H1 (cell line): ENCODE measurements around the gene MRPL9. TPM values are rescaled to one million over a fixed set of nuclear protein-coding genes. Genes with fewer than 3 reads are reported as not detected.

Experiments used
- CTCF ChIA-PET: fragments of 300-600 bp; sonication (Branson Sonifier 250); formaldehyde crosslinking; loops from one replicate; lab custom pipeline; 2021; ENCODE audit not compliant: partially characterized antibody; lab: Charles Lee
- POLR2A ChIA-PET: fragments of 300-600 bp; sonication (Branson Sonifier 250); formaldehyde crosslinking; loops from one replicate; lab custom pipeline; 2021; ENCODE audit warnings: inconsistent platforms; ENCODE audit not compliant: partially characterized antibody; lab: Charles Lee
- DNase-seq, 2 experiments: peaks; one replicate each; pipeline versions ENCODE4 v3.0.0 to v3.0.0-alpha.2; 2010 to 2022; ENCODE audit warnings: low spot score in 2 of 2, low read depth in 1 of 2, mixed read lengths in 1 of 2
- FAIRE-seq: peaks from 2 replicates; lab custom pipeline; 2011; peaks lifted over from hg19 to GRCh38; lab: Jason Lieb, UNC
- H2AFZ ChIP-seq: 2 replicates; pipeline ENCODE4 v1.8.1; 2012; ENCODE audit warnings: low read length, inconsistent platforms
- H2AK5ac ChIP-seq: 2 replicates; pipeline ENCODE4 v1.6.1; 2013; ENCODE audit warnings: low read depth, low read length
- H2BK120ac ChIP-seq: replicated peaks from 2 replicates; pipeline ENCODE3; 2013; ENCODE audit warnings: low read depth, low read length, inconsistent platforms
- H2BK12ac ChIP-seq: 2 replicates; pipeline ENCODE4 v1.6.1; 2013; ENCODE audit warnings: low read depth, low read length
- H2BK15ac ChIP-seq: 2 replicates; pipeline ENCODE4 v1.6.1; 2013; ENCODE audit warnings: low read length
- H2BK20ac ChIP-seq: 2 replicates; pipeline ENCODE4 v1.6.1; 2013; ENCODE audit warnings: low read length
- H2BK5ac ChIP-seq: 2 replicates; pipeline ENCODE4 v1.6.1; 2013; ENCODE audit warnings: low read depth, low read length
- H3K14ac ChIP-seq: 2 replicates; pipeline ENCODE4 v1.6.1; 2013; ENCODE audit warnings: inconsistent platforms; ENCODE audit not compliant: insufficient read length
- H3K18ac ChIP-seq: 2 replicates; pipeline ENCODE4 v1.6.1; 2013; ENCODE audit warnings: low read length; ENCODE audit errors: extremely low read depth
- H3K23ac ChIP-seq: 2 replicates; pipeline ENCODE4 v1.6.1; 2013; ENCODE audit warnings: inconsistent platforms; ENCODE audit not compliant: insufficient read length
- H3K23me2 ChIP-seq: 2 replicates; pipeline ENCODE4 v1.6.1; 2013; ENCODE audit warnings: low read depth, low read length
- H3K27ac ChIP-seq: 2 replicates; pipeline ENCODE4 v1.6.1; 2011; ENCODE audit warnings: low read depth, low read length, inconsistent platforms
- H3K27me3 ChIP-seq, 4 experiments: replicated peaks in 1 of 4; 1 replicate in 1 of 4; 2 replicates in 3 of 4; pipeline versions ENCODE4 v1.6.1 to v1.8.1; 2011 to 2013; ENCODE audit warnings: low read length in 3 of 4, mild to moderate bottlenecking in 3 of 4, inconsistent platforms in 2 of 4, mixed read lengths in 2 of 4, moderate library complexity in 1 of 4; ENCODE audit not compliant: control insufficient read depth in 3 of 4, insufficient read depth in 3 of 4; ENCODE audit errors: extremely low read depth in 1 of 4
- H3K36me3 ChIP-seq, 4 experiments: 2 replicates each; pipeline versions ENCODE4 v1.6.1 to v1.8.1; 2011 to 2013; ENCODE audit warnings: mild to moderate bottlenecking in 4 of 4, low read length in 3 of 4, moderate library complexity in 2 of 4, control low read depth in 1 of 4, inconsistent platforms in 1 of 4; ENCODE audit not compliant: insufficient read depth in 4 of 4, control insufficient read depth in 2 of 4
- H3K4ac ChIP-seq: replicated peaks from 2 replicates; pipeline ENCODE3; 2013; ENCODE audit warnings: low read length, low read depth, mixed read lengths, inconsistent platforms; ENCODE audit not compliant: insufficient read length
- H3K4me1 ChIP-seq, 4 experiments: replicated peaks in 1 of 4; 1 replicate in 1 of 4; 2 replicates in 3 of 4; pipeline versions ENCODE4 v1.6.1 to v1.8.1; 2011 to 2013; ENCODE audit warnings: low read length in 3 of 4, inconsistent platforms in 2 of 4, mixed read lengths in 1 of 4; ENCODE audit not compliant: insufficient read depth in 4 of 4, control insufficient read depth in 3 of 4
- H3K4me2 ChIP-seq, 2 experiments: 2 replicates each; pipeline versions ENCODE4 v1.6.1 to v1.8.1; 2011 to 2013; ENCODE audit warnings: low read depth in 2 of 2, low read length in 2 of 2, control low read depth in 1 of 2, inconsistent platforms in 1 of 2, mild to moderate bottlenecking in 1 of 2; ENCODE audit not compliant: insufficient read depth in 1 of 2
- H3K4me3 ChIP-seq, 4 experiments: fragments of 200-600, 300-600 bp in 1 of 4; sonication (generic), shearing (Covaris generic), sonication (Bioruptor Twin) in 1 of 4; 2 replicates each; pipeline versions ENCODE4 v1.5.1 to v1.8.1; 2011 to 2016; ENCODE audit warnings: low read length in 4 of 4, low read depth in 3 of 4, control low read depth in 2 of 4, inconsistent platforms in 2 of 4, mild to moderate bottlenecking in 2 of 4, mixed read lengths in 1 of 4, moderate library complexity in 1 of 4; ENCODE audit not compliant: insufficient read depth in 2 of 4; ENCODE audit errors: extremely low read depth in 1 of 4
- H3K56ac ChIP-seq: replicated peaks from 2 replicates; pipeline ENCODE3; 2013; ENCODE audit warnings: low read depth, mild to moderate bottlenecking, mixed read lengths, low read length, inconsistent platforms; ENCODE audit not compliant: insufficient read length
- H3K79me1 ChIP-seq: 2 replicates; pipeline ENCODE4 v1.6.1; 2013; ENCODE audit warnings: low read depth, low read length, control low read depth
- H3K79me2 ChIP-seq, 2 experiments: 2 replicates each; pipeline versions ENCODE4 v1.6.1 to v1.8.1; 2012 to 2013; ENCODE audit warnings: low read length in 2 of 2, mild to moderate bottlenecking in 2 of 2, inconsistent platforms in 1 of 2; ENCODE audit not compliant: insufficient read depth in 2 of 2, control insufficient read depth in 1 of 2
- H3K9ac ChIP-seq, 4 experiments: replicated peaks in 1 of 4; 1 replicate in 1 of 4; 2 replicates in 3 of 4; pipeline versions ENCODE4 v1.6.1 to v1.8.1; 2011 to 2013; ENCODE audit warnings: low read depth in 3 of 4, low read length in 3 of 4, control low read depth in 2 of 4, mild to moderate bottlenecking in 2 of 4, moderate library complexity in 2 of 4, inconsistent platforms in 1 of 4; ENCODE audit errors: extremely low read depth in 1 of 4
- H3K9me3 ChIP-seq, 2 experiments: 2 replicates each; pipeline versions ENCODE4 v1.6.1 to v1.8.1; 2012 to 2013; ENCODE audit warnings: mild to moderate bottlenecking in 2 of 2, moderate library complexity in 2 of 2, control low read depth in 1 of 2, inconsistent platforms in 1 of 2, low read depth in 1 of 2, low read length in 1 of 2, mixed read lengths in 1 of 2; ENCODE audit not compliant: insufficient read depth in 2 of 2
- H4K20me1 ChIP-seq, 2 experiments: replicated peaks in 1 of 2; 2 replicates each; pipeline versions ENCODE3 to v1.8.1; 2011 to 2013; ENCODE audit warnings: inconsistent platforms in 2 of 2, low read length in 2 of 2, mild to moderate bottlenecking in 1 of 2; ENCODE audit not compliant: insufficient read depth in 2 of 2, control insufficient read depth in 1 of 2
- H4K5ac ChIP-seq: 2 replicates; pipeline ENCODE4 v1.6.1; 2013; ENCODE audit warnings: low read length, low read depth, mixed read lengths, inconsistent platforms; ENCODE audit not compliant: insufficient read length
- H4K8ac ChIP-seq: 2 replicates; pipeline ENCODE4 v1.8.0; 2013; ENCODE audit warnings: mild to moderate bottlenecking, moderate library complexity, low read length, inconsistent platforms; ENCODE audit not compliant: insufficient read depth; ENCODE audit errors: extremely low read depth
- H4K91ac ChIP-seq: replicated peaks from 2 replicates; pipeline ENCODE3; 2013; ENCODE audit warnings: low read length, mixed read lengths, inconsistent platforms; ENCODE audit not compliant: insufficient read length
- CBX5 ChIP-seq: fragments of 300-800, 300-1000 bp; sonication (generic); IDR thresholded peaks from 2 replicates; pipeline ENCODE4 v1.7.1; 2016; ENCODE audit warnings: antibody characterized with exemption, low read length, low read depth
- POLR2AphosphoS5 ChIP-seq: IDR thresholded peaks from 2 replicates; pipeline ENCODE4 v1.6.1; 2011; ENCODE audit warnings: low read depth, low read length
- RFX5 ChIP-seq: IDR thresholded peaks from 2 replicates; pipeline ENCODE4 v1.6.1; 2011; ENCODE audit warnings: low read depth, low read length, improper control_type of control experiment, borderline replicate concordance
- SAP30 ChIP-seq: fragments of 300-600 bp; sonication (generic); IDR thresholded peaks from 2 replicates; pipeline ENCODE4 v1.7.1; 2012; ENCODE audit warnings: low read length, moderate library complexity, mild to moderate bottlenecking, inconsistent platforms; ENCODE audit not compliant: insufficient read depth, insufficient replicate concordance
- SUZ12 ChIP-seq: fragments of 200-600 bp; sonication (generic); IDR thresholded peaks from 2 replicates; pipeline ENCODE4 v1.6.1; 2012; ENCODE audit warnings: mild to moderate bottlenecking, inconsistent platforms, low read length, moderate library complexity, mixed read lengths
- ZNF274 ChIP-seq: IDR thresholded peaks from 2 replicates; pipeline ENCODE4 v1.7.0; 2012; ENCODE audit warnings: low read length, borderline replicate concordance; ENCODE audit errors: extremely low read depth
- WGBS, 2 experiments: shearing (Covaris generic) in 1 of 2; methylation state at CpG; one replicate each; pipeline versions ENCODE4 v1.1.6 to v1.1.7; 2013 to 2015; ENCODE audit warnings: low lambda C conversion rate in 2 of 2, mixed read lengths in 2 of 2, inconsistent platforms in 1 of 2, low coverage in 1 of 2, missing lambda C conversion rate in 1 of 2; ENCODE audit not compliant: insufficient replicate concordance in 2 of 2, insufficient coverage in 1 of 2, insufficient read length in 1 of 2; ENCODE audit errors: extremely low coverage in 1 of 2, missing lambda C conversion rate in 1 of 2; 5-methylcytosine and 5-hydroxymethylcytosine counted together
- long read RNA-seq, 2 experiments: library from RNA in 1 of 2; library from capped mRNA in 1 of 2; stranded (forward); transcript quantifications; one replicate each; pipeline ENCODE4 v2.0.0, GENCODE V29; 2021; ENCODE audit warnings: inconsistent platforms in 1 of 2
- polyA minus RNA-seq, 3 experiments: library from RNA; depleted of rRNA, polyadenylated mRNA; stranded (reverse); fragments of >200 nt; gene quantifications; 1 replicate in 2 of 3; 2 replicates in 1 of 3; pipeline ENCODE4 v1.2.3, GENCODE V29; 2011
- polyA plus RNA-seq, 7 experiments: library from polyadenylated mRNA; depleted of rRNA in 3 of 7; stranded (reverse) in 5 of 7; unstranded in 2 of 7; fragments of >200 nt in 5 of 7; fragments of 200-250 nt in 2 of 7; gene quantifications; 1 replicate in 5 of 7; 2 replicates in 1 of 7; 4 replicates in 1 of 7; pipeline versions ENCODE4 v1.2.1 to v1.2.3, GENCODE V29; 2011 to 2013; ENCODE audit warnings: missing spikeins in 2 of 7, mixed read lengths in 2 of 7
- total RNA-seq: library from RNA; stranded (reverse); fragmentation: NEBNext Ultra II Directional; extraction: Animal tissue kit (Norgen Biotek cat#: 25700); gene quantifications from 2 replicates; pipeline ENCODE4 v1.2.1, GENCODE V29; 2021

The MRPL9 gene
- 96.4 and 113 TPM in 2 replicates for total RNA-seq
- 64.7 and 74.9 TPM in 2 replicates for polyA plus RNA-seq (2011; rRNA removed)
- 81.9 TPM for polyA plus RNA-seq (2011; cell fraction: cytosol; rRNA removed)
- 80.9 TPM for polyA plus RNA-seq (2011; cell fraction: nucleus; rRNA removed)
- polyA plus RNA-seq (2012, experiment 1 of 2): 90.9 to 124 TPM (median 106 TPM) in 4 replicates
- polyA plus RNA-seq (2012, experiment 2 of 2): 102 TPM
- polyA plus RNA-seq (2013, experiment 1 of 2): 69.8 TPM
- 74.0 TPM for polyA plus RNA-seq (2013, experiment 2 of 2)
- polyA minus RNA-seq (2011; rRNA and poly(A)+ RNA removed): 56.2 and 74.3 TPM in 2 replicates
- 48.1 TPM for polyA minus RNA-seq (2011; cell fraction: cytosol; rRNA and poly(A)+ RNA removed)
- polyA minus RNA-seq (2011; cell fraction: nucleus; rRNA and poly(A)+ RNA removed): 50.0 TPM
- long read RNA-seq, experiment 1, transcript MRPL9-202 (7 exons, 1,296 nt): major isoform, 49 of 91 reads
- long read RNA-seq, experiment 1, partial matches to known transcripts: 24 of 91 reads
- long read RNA-seq, experiment 1, other reads (novel, unspliced or antisense): 13 of 91 reads
- long read RNA-seq, experiment 2, transcript MRPL9-201 (6 exons, 882 nt): minor isoform, 10 of 164 reads
- long read RNA-seq, experiment 2, transcript MRPL9-202 (7 exons, 1,296 nt): major isoform, 127 of 164 reads
- long read RNA-seq, experiment 2, partial matches to known transcripts: 9 of 164 reads
- long read RNA-seq, experiment 2, other reads (novel, unspliced or antisense): 15 of 164 reads

DNA sequence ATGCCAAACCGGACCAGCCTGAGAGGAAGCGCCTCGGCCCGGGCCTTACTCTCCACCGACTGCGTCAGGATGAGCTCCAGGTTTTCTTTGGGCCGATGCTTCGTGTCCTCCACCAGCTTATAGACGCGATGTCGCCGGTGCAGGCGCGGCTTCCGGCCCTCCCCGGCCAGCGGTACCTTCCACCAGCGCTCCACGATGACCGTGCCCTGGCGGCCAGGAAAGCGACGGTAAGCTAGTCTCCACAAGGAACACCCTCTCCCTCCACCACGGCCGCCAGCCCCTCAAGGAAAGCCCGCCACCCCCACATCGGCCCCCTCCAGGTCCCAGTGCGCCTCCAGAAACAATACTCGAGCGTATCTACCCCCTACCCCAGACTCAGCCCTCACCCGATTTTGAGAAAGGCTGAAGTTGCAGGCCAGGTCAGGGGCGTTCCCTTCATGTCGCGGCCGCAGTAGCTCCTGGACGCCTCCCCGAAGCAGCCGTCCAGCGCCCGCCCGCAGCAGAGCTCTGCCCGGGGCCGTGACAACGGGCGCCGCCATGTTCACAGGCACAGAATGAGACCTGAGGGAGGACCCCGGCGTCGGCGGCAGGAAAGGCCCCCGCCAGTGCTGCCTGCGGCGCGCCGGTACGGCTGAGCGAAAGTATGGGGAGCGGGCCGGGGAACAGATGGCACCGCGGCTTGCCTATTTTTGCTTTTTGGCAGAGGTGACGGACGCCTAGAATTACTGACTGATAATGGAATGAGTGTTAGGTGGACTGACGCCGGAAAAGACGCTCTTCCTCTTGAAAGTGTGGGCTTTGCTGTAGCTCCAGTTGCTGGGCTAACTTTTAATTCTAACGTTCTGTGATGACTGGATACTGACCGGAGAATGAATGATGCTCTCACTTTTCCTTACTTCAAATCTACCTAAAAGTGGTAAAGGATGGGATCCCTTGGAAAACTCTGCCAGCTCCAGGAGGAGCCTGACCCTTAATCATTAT, at the start of gene MRPL9:
MRPL9 (minus strand) TSS at position 556 of the 981 bp plus-strand sequence; CDS start at position 539, 17 bp downstream.
- Histone ChIP-seq H2AFZ (peak within 1 kb of the TSS; percentile 98), H4K5ac (peak within 1 kb of the TSS; percentile 74), H2BK20ac (no peak within 1 kb of the TSS), H3K4me1 (0 out of 7 replicates have a peak, but pooled peaks cover 0 to 1% (median 0%) of the 10 kb centered on the region in 4 experiments), H2BK15ac (no peak within 1 kb of the TSS), H3K36me3 (peaks cover 9 to 30% (median 23%) of the 10 kb centered on the region in 4 experiments; a peak in 7 of 8 replicates), H2BK12ac (no peak within 1 kb of the TSS), H3K18ac (no peak within 1 kb of the TSS), H4K20me1 (no peaks in the 10 kb centered on the region), H3K79me2 (peaks cover 0 to 3% of the 10 kb centered on the region in 2 experiments; a peak in 1 of 4 replicates), H3K56ac (peak within 1 kb of the TSS; percentile 39), H3K9me3 (no peaks in the 10 kb centered on the region), H3K27ac (peak within 1 kb of the TSS; percentile 85), H2AK5ac (no peak within 1 kb of the TSS), H3K9ac (peak within 1 kb of the TSS; percentile 83 to 94 (median 92)), H3K4me3 (peak within 1 kb of the TSS; percentile 88 to 96 (median 92)), H3K27me3 (no peaks in the 10 kb centered on the region), H4K91ac (no peak within 1 kb of the TSS), H3K79me1 (no peaks in the 10 kb centered on the region), H3K23me2 (peaks cover 4% of the 10 kb centered on the region; the same call in 1 of the 2 replicates), H2BK120ac (no peak within 1 kb of the TSS), H3K14ac (no peak within 1 kb of the TSS), H3K23ac (no peak within 1 kb of the TSS), H2BK5ac (peak within 1 kb of the TSS; percentile 38; the same call in 1 of the 2 replicates), H3K4ac (no peak within 1 kb of the TSS), H4K8ac (peak within 1 kb of the TSS; percentile 98), H3K4me2 (peak within 1 kb of the TSS; percentile 75 to 97)
- DNase-seq (peak; percentile 36 to 91), FAIRE-seq (no peak)
- POLR2A ChIA-PET: interaction anchor here (0.7 to 2.3 kb wide), 22 partner anchors 9 to 224 kb away, joined by 3 to 15 read pairs (median 4); partner anchors contain the start of genes C2CD4D, RIIAD1, SNX27 and TDRKH
- CTCF ChIA-PET: interaction anchor here (0.8 to 1.7 kb wide), 11 partner anchors 11 to 169 kb away, joined by 3 to 5 read pairs (median 3); partner anchors contain the start of gene TDRKH
- WGBS, 2 experiments: 3% methylated on average over 60 of the region's 68 CpGs; no CpG with 5 or more reads in 1 of the 2 experiments
- TF ChIP-seq POLR2AphosphoS5 (peak; percentile 50), RFX5 (no peak), ZNF274 (no peak), CBX5 (no peak), SUZ12 (no peak), SAP30 (no peak)
